Sigmoid colon (tissue), 7 donors: ENCODE data around the gene PPM1E. TPM values are rescaled to one million over a fixed set of nuclear protein-coding genes. Genes with fewer than 3 reads are reported as not detected.

Experiments
- DNase-seq: peaks from one replicate; pipeline ENCODE4 v3.0.0-alpha.2; 2019
- H3K27ac ChIP-seq, 4 donors: fragments of 200-600 bp; sonication (generic); one replicate each; pipeline ENCODE4 v1.5.1; 2016 to 2019; ENCODE audit warnings: mild to moderate bottlenecking in 1 of 4
- H3K27me3 ChIP-seq, 3 donors: fragments of 200-600 bp; sonication (generic); one replicate each; pipeline ENCODE4 v1.5.1; 2019; ENCODE audit warnings: mild to moderate bottlenecking in 1 of 3
- H3K36me3 ChIP-seq, 4 donors: fragments of 200-600 bp; sonication (generic); one replicate each; pipeline ENCODE4 v1.5.1; 2016 to 2019
- H3K4me1 ChIP-seq, 4 donors: fragments of 200-600 bp; sonication (generic); one replicate each; pipeline ENCODE4 v1.5.1; 2017 to 2019
- H3K4me3 ChIP-seq, 4 donors: fragments of 200-600 bp; sonication (generic); one replicate each; pipeline ENCODE4 v1.5.1; 2017 to 2019; ENCODE audit warnings: mild to moderate bottlenecking in 2 of 4, moderate library complexity in 1 of 4
- H3K9me3 ChIP-seq, 4 donors: fragments of 200-600 bp in 3 of 4; sonication (generic) in 3 of 4; one replicate each; pipeline versions ENCODE4 v1.5.1 to v1.6.1; 2013 to 2019
- CTCF ChIP-seq, 4 experiments: fragments of 450-650 bp in 3 of 4; fragments of 200-600 bp in 1 of 4; IDR thresholded peaks; one replicate each; pipeline ENCODE4 v1.5.1; 2016 to 2019; ENCODE audit warnings: antibody characterized with exemption in 4 of 4, mild to moderate bottlenecking in 3 of 4, moderate library complexity in 2 of 4
- EP300 ChIP-seq, 4 donors: sonication (generic); formaldehyde crosslinking; IDR thresholded peaks; one replicate each; pipeline ENCODE4 v1.6.1; 2017; ENCODE audit warnings: antibody characterized with exemption in 4 of 4
- POLR2A ChIP-seq, 2 donors: fragments of 450-650 bp; IDR thresholded peaks; one replicate each; pipeline ENCODE4 v1.6.1; 2016; ENCODE audit warnings: antibody characterized with exemption in 2 of 2, mild to moderate bottlenecking in 2 of 2, moderate library complexity in 2 of 2
- POLR2AphosphoS5 ChIP-seq, 4 donors: sonication (generic); formaldehyde crosslinking; IDR thresholded peaks; one replicate each; pipeline ENCODE4 v1.6.1; 2017; ENCODE audit warnings: antibody characterized with exemption in 4 of 4
- WGBS, 2 donors: extraction: QIAGEN DNeasy Blood & Tissue Kit; methylation state at CpG; one replicate each; pipeline ENCODE4 v1.1.7; 2013; 5-methylcytosine and 5-hydroxymethylcytosine counted together
- intact Hi-C: fragments of 100-400 bp; cut with DNase I; formaldehyde crosslinking; loops from one replicate; pipeline ENCODE4 v1.15.1; 2023
- polyA plus RNA-seq, 3 donors: library from polyadenylated mRNA; stranded (reverse); fragments of 200-250 nt; gene quantifications; one replicate each; pipeline ENCODE4 v1.2.3, GENCODE V29; 2013
- total RNA-seq, 4 donors: library from RNA; depleted of rRNA; stranded (reverse); fragments of >200 nt; gene quantifications; one replicate each; pipeline ENCODE4 v1.1.0, GENCODE V29; 2016
- donor health status: healthy with polysubstance abuse.
- donor health status: Bipolar disorder and iron deficiency.
- donor health status: healthy.

Gene PPM1E
- total and polyA plus RNA-seq, 7 donors: 0.16 to 0.55 (median 0.36) TPM; not detected in 2

DNA sequence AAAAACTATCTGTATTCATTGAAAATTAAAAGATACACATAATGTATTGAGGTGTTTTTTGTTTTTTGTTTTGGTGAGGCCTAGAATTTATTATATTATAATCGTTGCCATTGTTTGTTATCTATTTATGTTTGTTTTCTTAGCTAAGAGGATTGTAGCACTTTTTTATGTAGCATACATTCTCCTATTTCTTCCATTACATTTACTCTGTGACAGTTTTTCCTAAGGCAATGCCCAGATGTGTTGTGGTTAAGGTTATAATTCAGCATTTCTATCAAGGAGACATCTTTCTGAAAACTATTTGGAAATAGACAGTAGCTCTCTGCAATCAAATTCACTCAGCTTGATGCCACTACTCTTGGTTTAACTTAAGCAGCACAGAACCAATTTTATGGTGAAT, 161.6 kb downstream of the PPM1E start:
- H3K9me3 ChIP-seq: peaks cover 0 to 2% (median under 1%) of the 10 kb centered on the region in 4 donors
- no peaks in the 10 kb centered on the region for H3K4me1 ChIP-seq
- no peaks in the 10 kb centered on the region for H3K36me3 ChIP-seq
- H3K4me3 ChIP-seq: no peak overlapping the region
- DNase-seq: no peak
- H3K27ac ChIP-seq: no peak overlapping the region
- TF ChIP-seq POLR2A (IDR thresholded peaks at IDR 0.05) (no peak), CTCF (IDR thresholded peaks at IDR 0.05) (no peak), EP300 (IDR thresholded peaks at IDR 0.05) (no peak), POLR2AphosphoS5 (IDR thresholded peaks at IDR 0.05) (no peak)
- intact Hi-C loops: no loop called here
- 60 to 83% methylated on average over 1 of the region's 1 CpG for WGBS, 2 donors
- H3K27me3 ChIP-seq: no peaks in the 10 kb centered on the region

DNA sequence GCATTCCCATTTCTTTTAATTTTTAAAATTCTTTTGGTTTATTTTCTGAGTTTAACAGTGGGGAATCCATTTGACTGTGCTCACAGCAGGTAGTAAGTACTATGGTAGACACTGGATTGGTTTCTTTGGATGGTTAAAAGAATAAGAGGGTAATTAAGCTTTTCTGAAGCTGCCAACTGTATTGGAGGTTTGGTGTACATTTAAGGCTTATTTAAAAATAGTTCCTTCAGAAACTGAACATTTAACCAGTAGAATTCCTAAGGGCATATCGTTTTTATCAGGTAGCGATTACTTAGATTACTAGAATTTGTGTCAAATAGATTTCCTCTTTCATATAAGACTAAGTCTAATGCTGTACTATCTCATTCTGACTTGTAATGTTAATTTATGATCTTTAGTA, 162.4 kb downstream of the PPM1E start:
- H3K4me3 ChIP-seq: no peak overlapping the region
- peaks cover 0 to 3% (median 0%) of the 10 kb centered on the region in 4 donors for H3K9me3 ChIP-seq
- intact Hi-C loops: no loop called here
- no peaks in the 10 kb centered on the region for H3K36me3 ChIP-seq
- WGBS, 2 donors: 79 to 85% methylated on average over 2 of the region's 2 CpGs
- no peaks in the 10 kb centered on the region for H3K27me3 ChIP-seq
- no peak for DNase-seq
- TF ChIP-seq CTCF (IDR thresholded peaks at IDR 0.05) (no peak), EP300 (IDR thresholded peaks at IDR 0.05) (no peak), POLR2AphosphoS5 (IDR thresholded peaks at IDR 0.05) (no peak), POLR2A (IDR thresholded peaks at IDR 0.05) (no peak)
- H3K27ac ChIP-seq: no peak overlapping the region
- H3K4me1 ChIP-seq: no peaks in the 10 kb centered on the region

- DNase-seq: no peak
Observed at GRCh38 chr17:58918884-58919283, 163.2 kb downstream of the PPM1E start.

GRCh38 chr17:58920773-58921172, 165.1 kb downstream of the PPM1E start:
- DNase-seq: no peak
- Histone ChIP-seq H3K4me1 (no peaks in the 10 kb centered on the region), H3K27ac (no peak overlapping the region), H3K4me3 (no peak overlapping the region), H3K9me3 (peaks cover 0 to 3% (median 0%) of the 10 kb centered on the region in 4 donors), H3K27me3 (no peaks in the 10 kb centered on the region), H3K36me3 (no peaks in the 10 kb centered on the region)
- no peak for TF ChIP-seq POLR2A (IDR thresholded peaks at IDR 0.05)
- no peak for TF ChIP-seq EP300 (IDR thresholded peaks at IDR 0.05)
- no peak for TF ChIP-seq POLR2AphosphoS5 (IDR thresholded peaks at IDR 0.05)
- TF ChIP-seq CTCF (IDR thresholded peaks at IDR 0.05): no peak
- intact Hi-C loops: no loop called here

More at GRCh38 chr17:58918884-58919283, 163.2 kb downstream of the PPM1E start:
- Histone ChIP-seq H3K36me3 (no peaks in the 10 kb centered on the region), H3K4me1 (no peaks in the 10 kb centered on the region), H3K27me3 (no peaks in the 10 kb centered on the region), H3K4me3 (no peak overlapping the region), H3K9me3 (peaks cover 0 to 3% (median 0%) of the 10 kb centered on the region in 4 donors), H3K27ac (no peak overlapping the region)
- intact Hi-C loops: no loop called here
- TF ChIP-seq POLR2A (IDR thresholded peaks at IDR 0.05) (no peak), POLR2AphosphoS5 (IDR thresholded peaks at IDR 0.05) (no peak), EP300 (IDR thresholded peaks at IDR 0.05) (no peak), CTCF (IDR thresholded peaks at IDR 0.05) (no peak)

DNA sequence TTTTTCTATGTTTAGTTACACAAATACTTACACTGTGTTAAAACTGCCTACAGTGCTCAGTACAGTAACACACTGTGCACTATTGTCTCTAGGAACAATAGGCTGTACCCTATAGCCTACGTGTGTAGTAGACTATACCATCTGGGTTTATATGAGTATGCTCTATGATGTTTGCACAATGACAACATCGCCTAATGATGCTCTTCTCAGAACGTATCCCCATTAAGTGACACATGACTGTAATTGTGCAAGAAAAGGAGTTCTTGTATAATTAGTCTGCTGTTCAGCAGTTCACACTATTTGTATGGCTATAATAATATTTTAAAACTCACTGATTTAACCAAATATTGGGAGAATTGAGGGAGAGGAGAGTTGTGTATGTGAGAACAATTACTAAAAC, 177.3 kb downstream of the PPM1E start:
- no peak for DNase-seq
- no peaks in the 10 kb centered on the region for H3K27me3 ChIP-seq
- no peaks in the 10 kb centered on the region for H3K4me1 ChIP-seq
- no peak for TF ChIP-seq POLR2AphosphoS5 (IDR thresholded peaks at IDR 0.05)
- TF ChIP-seq EP300 (IDR thresholded peaks at IDR 0.05): no peak
- TF ChIP-seq POLR2A (IDR thresholded peaks at IDR 0.05): no peak
- TF ChIP-seq CTCF (IDR thresholded peaks at IDR 0.05): no peak
- no peak overlapping the region for H3K27ac ChIP-seq
- intact Hi-C loops: no loop called here
- H3K36me3 ChIP-seq: no peaks in the 10 kb centered on the region
- 70 to 83% methylated on average over 3 of the region's 3 CpGs for WGBS, 2 donors
- H3K4me3 ChIP-seq: no peak overlapping the region
- no peaks in the 10 kb centered on the region for H3K9me3 ChIP-seq
